Left lung (tissue), 10 donors: Measurements from ENCODE around the gene LRRC9. TPM values are rescaled to one million over a fixed set of nuclear protein-coding genes. Genes with fewer than 3 reads are reported as not detected.

Source experiments
- ATAC-seq: fragments of 200-7000 bp; cut with Tn5 transposase; one replicate; pipeline ENCODE4 v1.9.1; 2020; ENCODE audit warnings: moderate library complexity
- DNase-seq, 4 donors: peaks; one replicate each; pipeline ENCODE4 v3.0.0-alpha.2; 2013 to 2020
- H3K27ac ChIP-seq, 2 donors: fragments of 200-600 bp; sonication (generic) in 1 of 2; one replicate each; pipeline versions ENCODE4 v1.5.0 to v1.8.0; 2020 to 2021
- H3K27me3 ChIP-seq, 2 donors: fragments of 200-600 bp; sonication (generic) in 1 of 2; one replicate each; pipeline versions ENCODE4 v1.5.0 to v1.8.0; 2020 to 2021
- H3K36me3 ChIP-seq, 2 donors: fragments of 200-600 bp; sonication (generic) in 1 of 2; one replicate each; pipeline versions ENCODE4 v1.5.0 to v1.8.0; 2020 to 2021
- H3K4me1 ChIP-seq, 2 donors: fragments of 200-600 bp; one replicate each; pipeline ENCODE4 v1.8.0; 2021
- H3K4me3 ChIP-seq, 2 donors: fragments of 200-600 bp; sonication (generic) in 1 of 2; one replicate each; pipeline versions ENCODE4 v1.5.0 to v1.8.0; 2020 to 2021; ENCODE audit warnings: mild to moderate bottlenecking in 1 of 2
- H3K9me3 ChIP-seq, 2 donors: fragments of 200-600 bp; sonication (generic) in 1 of 2; one replicate each; pipeline versions ENCODE4 v1.5.0 to v1.8.0; 2020 to 2021
- CTCF ChIP-seq, 2 donors: fragments of 200-600 bp; sonication (generic) in 1 of 2; IDR thresholded peaks; one replicate each; pipeline versions ENCODE4 v1.5.0 to v1.8.0; 2021; ENCODE audit warnings: antibody characterized with exemption in 2 of 2
- intact Hi-C, 2 donors: fragments of 100-400 bp; cut with DNase I; formaldehyde crosslinking; loops; one replicate each; pipeline versions ENCODE4 v1.11.2 to v1.14.2; 2022
- polyA plus RNA-seq, 6 donors: library from polyadenylated mRNA; unstranded; fragments of 120-200 nt; gene quantifications; one replicate each; pipeline ENCODE4 v1.2.1, GENCODE V29; 2013; ENCODE audit not compliant: insufficient read length in 6 of 6
- total RNA-seq, 2 donors: library from RNA; stranded (reverse); fragmentation: NEBNext Ultra II Directional; extraction: Animal tissue kit (Norgen Biotek cat#: 25700); gene quantifications; one replicate each; pipeline ENCODE4 v1.2.1, GENCODE V29; 2021
- donor health status: DM: no; HTN: yes; CAD: no.
- donor health status: DM: no; HTN: no; CAD: no.

Gene LRRC9
- total and polyA plus RNA-seq, 8 donors = 0.05 to 2.2 (median 0.69) TPM; not detected in 1

- peak within 1 kb of the TSS; percentile 62 to 66 for H3K4me3 ChIP-seq
- H3K9me3 ChIP-seq = no peaks in the 10 kb centered on the region
- TF ChIP-seq CTCF (IDR thresholded peaks at IDR 0.05) = no peak
- H3K27me3 ChIP-seq = no peaks in the 10 kb centered on the region
- peaks cover 0 to 26% of the 10 kb centered on the region in 2 donors for H3K4me1 ChIP-seq
- ATAC-seq = peak; percentile 97
- H3K27ac ChIP-seq = peak within 1 kb of the TSS; percentile 99
- intact Hi-C loops = no loop called here
- peak; percentile 97 to 100 (median 98) for DNase-seq
- H3K36me3 ChIP-seq = no peaks in the 10 kb centered on the region
These were observed 171.9 kb downstream of the LRRC9 start, which contains the start of gene PCNX4 for GRCh38 chr14:60091550-60092525. Gene PCNX4, plus strand, starts transcription at chr14:60091923. Its CDS starts 15,716 bp downstream, at chr14:60107639.

- no peak for TF ChIP-seq CTCF (IDR thresholded peaks at IDR 0.05)
- no peaks in the 10 kb centered on the region for H3K9me3 ChIP-seq
- DNase-seq = peak in 2 of 4 donors; percentile 41 to 45
- peak overlapping the region; percentile 99 for H3K27ac ChIP-seq
- H3K36me3 ChIP-seq = peaks cover 0 to 2% of the 10 kb centered on the region in 2 donors
- H3K27me3 ChIP-seq = no peaks in the 10 kb centered on the region
- intact Hi-C loops = no loop called here
- peak; percentile 19 for ATAC-seq
- H3K4me1 ChIP-seq = peaks cover 0 to 26% of the 10 kb centered on the region in 2 donors
- H3K4me3 ChIP-seq = peak overlapping the region; percentile 62 to 66
These were observed 172.6 kb downstream of the LRRC9 start for GRCh38 chr14:60092526-60092920.

DNA sequence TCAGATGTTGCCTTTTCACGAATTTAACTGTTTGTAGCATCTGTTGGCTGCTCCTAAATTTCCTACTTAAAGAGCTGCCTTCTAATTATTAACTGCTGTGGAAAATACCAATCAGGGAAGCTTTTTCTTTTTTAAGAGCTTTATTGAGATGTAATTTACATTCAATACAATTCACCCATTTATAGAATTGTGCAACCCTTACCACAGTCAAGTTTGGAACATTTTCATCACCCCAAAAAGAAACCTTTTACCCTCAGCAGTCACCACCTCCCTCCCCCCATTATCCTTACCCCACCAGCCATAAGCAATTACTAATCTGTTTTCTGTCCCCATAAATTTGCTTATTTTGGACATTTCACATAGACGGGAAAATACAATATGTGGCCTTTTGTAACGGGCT is 173.1 kb downstream of the LRRC9 start:
- DNase-seq (no peak), ATAC-seq (no peak)
- Histone ChIP-seq H3K4me3 (peak overlapping the region; percentile 62 to 66), H3K27ac (peak overlapping the region; percentile 99), H3K27me3 (no peaks in the 10 kb centered on the region), H3K4me1 (peaks cover 0 to 26% of the 10 kb centered on the region in 2 donors), H3K36me3 (peaks cover 0 to 8% of the 10 kb centered on the region in 2 donors), H3K9me3 (no peaks in the 10 kb centered on the region)
- intact Hi-C loops = no loop called here
- no peak for TF ChIP-seq CTCF (IDR thresholded peaks at IDR 0.05)

DNA sequence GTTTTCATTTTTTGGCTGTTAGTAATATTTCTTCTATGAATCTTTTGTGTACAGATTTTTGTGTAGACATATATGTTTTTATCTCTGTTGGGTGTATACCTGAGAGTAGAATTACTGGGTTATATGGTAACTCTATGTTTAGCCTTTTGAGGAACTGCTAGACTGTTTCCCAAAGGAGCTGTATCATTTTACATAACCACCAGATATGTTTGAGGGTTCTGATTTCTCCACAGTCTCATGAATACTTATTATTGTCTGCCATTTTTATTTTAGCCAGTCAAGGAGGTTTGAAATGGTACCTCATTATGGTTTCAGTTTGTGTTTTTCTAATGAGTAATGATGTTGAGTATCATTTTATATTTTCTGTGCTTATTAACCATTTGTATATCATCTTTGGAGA is 173.7 kb downstream of the LRRC9 start:
- Histone ChIP-seq H3K9me3 (no peaks in the 10 kb centered on the region), H3K36me3 (peaks cover 0 to 10% of the 10 kb centered on the region in 2 donors), H3K27me3 (no peaks in the 10 kb centered on the region), H3K4me3 (peak overlapping the region in 1 of 2 donors; percentile 66), H3K4me1 (peaks cover 0 to 26% of the 10 kb centered on the region in 2 donors), H3K27ac (no peak overlapping the region)
- intact Hi-C loops = no loop called here
- TF ChIP-seq CTCF (IDR thresholded peaks at IDR 0.05) = no peak
- ATAC-seq (no peak), DNase-seq (no peak)

DNA sequence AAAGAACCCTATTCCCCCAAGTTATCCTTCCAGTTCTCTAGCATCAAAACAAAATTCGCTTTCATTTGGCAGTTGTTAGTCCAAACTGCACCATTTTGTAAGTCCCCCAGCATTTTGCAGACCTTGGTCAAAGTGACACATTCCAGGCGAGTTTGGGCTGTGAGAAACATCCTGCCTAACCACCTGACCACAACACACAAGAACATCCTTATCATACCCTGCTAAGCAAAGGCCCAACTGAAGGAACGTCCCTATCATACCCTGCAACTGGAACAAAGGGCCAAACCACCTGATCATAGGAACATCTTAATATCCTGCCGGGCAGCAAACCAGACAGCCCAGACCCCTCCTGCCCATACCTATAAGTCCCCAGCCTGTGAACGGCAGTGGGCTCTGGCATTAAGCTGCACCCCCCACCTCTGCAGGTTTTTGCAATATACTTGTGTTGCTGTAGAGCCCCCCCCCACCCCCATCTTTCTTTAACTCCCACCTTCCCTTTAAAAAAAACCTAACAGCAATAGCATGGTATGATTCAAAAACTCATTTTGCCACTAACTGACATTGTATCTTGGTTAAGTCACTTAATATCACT is 174.5 kb downstream of the LRRC9 start:
- H3K27ac ChIP-seq = no peak overlapping the region
- H3K4me1 ChIP-seq = peaks cover 0 to 26% of the 10 kb centered on the region in 2 donors
- H3K4me3 ChIP-seq = no peak overlapping the region
- no peaks in the 10 kb centered on the region for H3K9me3 ChIP-seq
- peaks cover 0 to 10% of the 10 kb centered on the region in 2 donors for H3K36me3 ChIP-seq
- ATAC-seq = no peak
- no peaks in the 10 kb centered on the region for H3K27me3 ChIP-seq
- DNase-seq = no peak
- TF ChIP-seq CTCF (IDR thresholded peaks at IDR 0.05) = no peak
- intact Hi-C loops = no loop called here
